GM12865 (cell line): Measurements from ENCODE around the gene TRRAP.
A peak's percentile ranks its signal among the peaks of the same experiment; 100 is the strongest.

Source experiments
- DNase-seq: peaks from one replicate; pipeline ENCODE4 v3.0.0; 2010; ENCODE audit warnings: low read depth
- H3K4me3 ChIP-seq: 2 replicates; pipeline ENCODE4 v1.5.1; 2011; ENCODE audit warnings: mild to moderate bottlenecking, low read depth, low read length, control low read depth
- CTCF ChIP-seq: IDR thresholded peaks from 2 replicates; pipeline ENCODE4 v1.5.1; 2011; ENCODE audit warnings: low read length, control low read depth, low read depth, inconsistent platforms; ENCODE audit not compliant: insufficient read depth; ENCODE audit errors: missing control alignments

The TRRAP gene

GRCh38 chr7:98991141-98991540 is 112.8 kb downstream of the TRRAP start:
- no peak for DNase-seq
- no peak overlapping the region for H3K4me3 ChIP-seq
- no peak for TF ChIP-seq CTCF

- H3K4me3 ChIP-seq: no peak overlapping the region
- no peak for DNase-seq
- no peak for TF ChIP-seq CTCF
Observed at GRCh38 chr7:98992076-98992475, 113.7 kb downstream of the TRRAP start.

GRCh38 chr7:98993024-98993897 is 114.9 kb downstream of the TRRAP start:
- no peak overlapping the region for H3K4me3 ChIP-seq
- DNase-seq: no peak
- no peak for TF ChIP-seq CTCF

GRCh38 chr7:98994046-98994944 is 116.0 kb downstream of the TRRAP start:
- TF ChIP-seq CTCF: no peak
- DNase-seq: peak; percentile 73
- H3K4me3 ChIP-seq: no peak overlapping the region

- no peak for TF ChIP-seq CTCF
- H3K4me3 ChIP-seq: no peak overlapping the region
- DNase-seq: no peak
Observed at GRCh38 chr7:98995111-98995510, 116.8 kb downstream of the TRRAP start.

- DNase-seq: no peak
- TF ChIP-seq CTCF: no peak
- H3K4me3 ChIP-seq: no peak overlapping the region
Observed at GRCh38 chr7:98995523-98996149, 117.3 kb downstream of the TRRAP start.
